Glomerular endothelial cell (primary cell): Measurements from ENCODE around the gene TTLL8. TPM values are rescaled to one million over a fixed set of nuclear protein-coding genes. Genes with fewer than 3 reads are reported as not detected.

ENCODE experiments used
- DNase-seq: peaks from one replicate; pipeline ENCODE4 v3.0.0-alpha.2; 2011; ENCODE audit warnings: low read depth, low spot score; ENCODE audit errors: extremely low read depth
- total RNA-seq: library from RNA; depleted of rRNA; stranded (reverse); fragments of >200 nt; gene quantifications from 2 replicates; pipeline ENCODE4 v1.2.3, GENCODE V29; 2015

TTLL8 gene
- total RNA-seq, 1 donor from 2014 or later, result not detected

DNA sequence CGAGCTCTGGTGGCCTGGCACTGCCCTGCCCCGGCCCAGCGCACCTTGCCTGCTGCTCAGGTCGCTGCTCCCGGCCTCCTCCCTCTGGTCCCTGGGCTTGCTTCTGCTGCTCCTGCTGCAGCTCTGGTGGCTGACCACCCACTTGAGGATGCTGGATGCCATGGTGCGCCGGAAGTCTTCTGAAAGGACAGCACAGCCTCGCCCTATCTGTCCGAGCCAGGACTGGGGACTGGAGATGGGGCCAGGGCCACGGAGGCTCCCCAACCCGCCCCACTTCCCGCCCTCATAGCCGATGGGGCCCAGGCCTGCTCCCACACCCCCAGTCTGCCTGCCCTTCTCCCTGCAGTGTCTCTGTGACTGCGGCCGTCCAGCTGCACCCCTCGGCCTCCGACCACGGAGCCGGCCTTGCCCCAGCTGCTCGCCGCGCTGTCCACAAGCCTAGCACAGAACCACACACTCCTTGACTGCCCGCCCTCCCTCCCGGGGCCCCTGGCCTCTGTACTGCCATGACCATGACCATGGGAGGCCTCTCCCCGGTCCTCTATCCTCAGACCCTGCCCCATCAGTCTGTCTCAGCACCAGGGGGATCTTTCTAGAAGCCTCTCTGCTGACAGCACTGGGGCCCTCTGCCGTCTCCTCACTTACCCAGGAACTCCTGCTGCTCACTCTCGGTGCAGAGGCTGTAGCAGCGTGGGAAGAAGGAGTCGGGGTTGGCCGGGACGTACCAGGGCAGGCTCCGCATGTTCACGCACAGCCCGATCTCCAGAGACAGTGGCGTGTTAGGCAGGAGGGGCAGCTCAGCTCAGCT lies 12.7 kb downstream of the TTLL8 start:
- DNase-seq, result no peak

DNA sequence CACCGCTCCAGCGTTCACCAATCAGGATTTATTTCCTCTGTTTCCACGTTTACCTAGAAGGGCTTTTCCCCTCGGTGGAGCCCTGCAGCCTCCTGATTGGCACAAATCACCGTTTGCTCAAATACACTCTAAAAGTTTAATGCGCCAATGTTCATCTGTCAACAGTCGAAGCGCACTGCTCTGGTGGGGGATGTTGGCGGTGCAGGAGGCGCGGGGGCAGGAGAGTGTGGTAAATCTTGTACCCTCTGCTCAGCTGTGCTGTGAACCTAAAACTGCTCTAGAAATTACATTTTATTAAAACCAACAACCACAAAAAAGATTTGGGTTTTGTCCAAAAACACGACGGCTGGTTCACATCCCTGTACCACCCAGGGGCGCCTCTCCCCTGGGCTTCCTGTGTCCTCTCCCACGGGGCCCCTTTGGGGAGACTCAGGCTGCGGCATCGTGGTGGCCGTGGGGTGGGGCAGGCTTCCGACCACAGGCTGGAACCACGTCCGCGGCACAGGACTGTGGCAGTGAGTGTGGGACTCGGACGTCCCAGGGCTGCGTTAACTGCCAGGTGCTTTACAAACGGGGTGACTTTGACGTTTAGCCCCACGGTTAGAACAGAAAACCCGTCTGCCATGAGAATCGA lies 13.5 kb downstream of the TTLL8 start:
- DNase-seq, result no peak

DNA sequence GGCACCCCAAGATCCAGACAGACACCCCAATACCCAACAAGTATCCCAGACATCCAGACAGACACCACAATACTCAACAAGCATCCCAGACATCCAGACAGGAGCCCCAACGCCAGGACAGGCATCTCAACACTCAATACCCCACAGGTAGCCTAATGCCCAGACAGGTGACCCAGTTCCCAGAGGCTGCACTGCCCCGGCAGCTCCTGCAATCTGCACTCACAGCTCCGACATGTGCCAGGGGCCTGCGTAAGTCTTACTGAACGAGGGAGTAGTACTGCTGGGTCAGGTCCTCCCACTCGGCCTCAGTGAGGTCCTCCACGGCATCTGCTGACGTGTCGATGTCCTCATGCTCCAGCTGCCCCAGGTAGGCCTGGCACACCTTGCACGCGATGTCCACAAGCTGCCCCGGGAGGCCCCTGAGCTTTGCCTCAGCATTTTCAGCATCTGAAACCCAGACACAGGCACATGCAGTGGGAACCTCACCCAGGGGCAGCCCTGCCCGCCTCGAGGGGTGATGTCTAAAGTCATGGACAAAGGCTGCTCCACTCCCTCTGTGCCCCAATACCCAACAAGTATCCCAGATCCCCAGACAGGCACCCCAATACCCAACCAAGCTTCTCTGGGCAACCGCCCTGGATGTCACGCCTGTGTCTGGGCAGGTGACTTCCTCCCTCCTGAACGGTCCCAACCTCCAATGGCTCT lies 16.6 kb downstream of the TTLL8 start:
- DNase-seq, result no peak

DNA sequence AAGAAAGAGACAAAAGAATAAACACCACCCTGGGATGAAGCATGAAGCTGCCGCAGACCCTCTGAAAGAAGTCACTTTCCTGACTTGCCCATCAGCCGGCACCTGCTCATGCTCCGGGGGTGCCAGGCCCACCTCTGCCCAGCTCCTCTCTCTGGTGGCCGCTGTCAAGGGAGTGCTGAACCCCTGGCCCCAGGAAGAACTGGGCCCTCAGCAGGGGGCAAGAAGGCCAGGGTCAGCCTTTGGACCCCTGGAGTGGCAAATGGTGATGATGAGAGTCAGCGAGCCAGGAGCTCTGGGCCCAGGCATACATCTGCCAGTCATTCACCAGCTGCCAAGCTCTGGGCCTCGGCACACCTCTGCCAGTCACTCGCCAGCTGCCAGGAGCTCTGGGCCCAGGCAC lies 17.4 kb downstream of the TTLL8 start:
- no peak for DNase-seq

DNA sequence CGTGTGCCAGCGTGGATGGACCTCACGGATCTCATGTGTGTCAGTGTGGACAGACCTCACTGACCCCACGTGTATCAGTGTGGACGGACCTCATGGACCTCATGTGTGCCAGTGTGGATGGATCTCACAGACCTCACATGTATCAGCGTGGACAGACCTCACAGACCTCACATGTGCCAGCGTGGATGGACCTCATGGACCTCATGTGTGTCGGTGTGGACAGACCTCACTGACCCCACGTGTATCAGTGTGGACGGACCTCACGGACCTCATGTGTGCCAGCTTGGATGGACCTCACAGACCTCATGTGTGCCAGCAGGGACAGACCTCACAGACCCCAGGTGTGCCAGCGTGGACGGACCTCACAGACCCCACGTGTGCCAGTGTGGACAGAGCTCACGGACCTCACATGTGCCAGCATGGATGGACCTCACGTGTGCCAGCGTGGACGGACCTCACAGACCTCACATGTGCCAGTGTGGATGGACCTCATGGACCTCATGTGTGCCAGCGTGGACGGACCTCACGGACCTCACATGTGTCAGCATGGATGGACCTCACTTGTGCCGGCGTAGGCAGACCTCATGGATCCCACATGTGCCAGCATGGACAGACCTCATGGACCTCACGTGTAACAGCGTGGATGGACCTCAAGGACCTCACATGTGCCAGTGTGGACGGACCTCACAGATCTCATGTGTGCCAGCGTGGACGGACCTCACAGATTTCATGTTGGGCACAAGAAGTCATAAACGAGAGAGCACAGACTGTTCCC lies 18.2 kb downstream of the TTLL8 start:
- DNase-seq, result no peak

DNA sequence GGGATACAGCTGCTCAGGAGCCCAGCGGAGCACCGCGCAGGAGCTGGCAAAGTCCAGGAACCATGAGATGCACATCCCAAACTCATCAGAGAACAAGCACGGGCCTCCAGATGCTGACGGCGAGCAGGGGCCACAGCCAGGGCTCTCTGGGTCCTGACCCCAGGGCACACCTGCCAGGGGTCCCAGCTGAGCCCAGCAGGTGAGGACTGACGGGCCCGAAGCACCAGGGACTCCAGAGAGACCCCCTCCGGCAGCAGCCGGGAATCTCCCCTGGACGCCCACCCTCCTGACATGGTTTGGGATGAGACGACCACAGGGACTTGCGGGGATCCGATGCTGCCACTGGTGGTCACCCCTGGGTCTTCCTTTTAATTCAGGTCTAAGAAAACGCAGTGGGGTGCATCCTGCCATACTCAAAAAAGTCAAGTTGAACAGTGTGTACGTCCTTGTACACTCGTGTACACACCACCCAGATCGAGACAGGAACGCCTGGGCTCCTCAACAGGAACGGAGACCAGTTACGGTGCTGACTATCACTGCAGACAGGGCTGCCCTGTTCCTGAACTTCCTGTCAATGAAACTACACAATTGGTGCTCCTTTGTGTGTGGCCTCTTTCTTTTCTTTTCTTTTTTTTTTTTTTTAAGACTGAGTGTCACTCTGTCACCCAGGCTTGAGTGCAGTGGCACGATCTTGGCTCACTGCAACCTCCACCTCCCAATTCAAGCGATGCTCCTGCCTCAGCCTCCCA lies 21.9 kb downstream of the TTLL8 start:
- no peak for DNase-seq

DNA sequence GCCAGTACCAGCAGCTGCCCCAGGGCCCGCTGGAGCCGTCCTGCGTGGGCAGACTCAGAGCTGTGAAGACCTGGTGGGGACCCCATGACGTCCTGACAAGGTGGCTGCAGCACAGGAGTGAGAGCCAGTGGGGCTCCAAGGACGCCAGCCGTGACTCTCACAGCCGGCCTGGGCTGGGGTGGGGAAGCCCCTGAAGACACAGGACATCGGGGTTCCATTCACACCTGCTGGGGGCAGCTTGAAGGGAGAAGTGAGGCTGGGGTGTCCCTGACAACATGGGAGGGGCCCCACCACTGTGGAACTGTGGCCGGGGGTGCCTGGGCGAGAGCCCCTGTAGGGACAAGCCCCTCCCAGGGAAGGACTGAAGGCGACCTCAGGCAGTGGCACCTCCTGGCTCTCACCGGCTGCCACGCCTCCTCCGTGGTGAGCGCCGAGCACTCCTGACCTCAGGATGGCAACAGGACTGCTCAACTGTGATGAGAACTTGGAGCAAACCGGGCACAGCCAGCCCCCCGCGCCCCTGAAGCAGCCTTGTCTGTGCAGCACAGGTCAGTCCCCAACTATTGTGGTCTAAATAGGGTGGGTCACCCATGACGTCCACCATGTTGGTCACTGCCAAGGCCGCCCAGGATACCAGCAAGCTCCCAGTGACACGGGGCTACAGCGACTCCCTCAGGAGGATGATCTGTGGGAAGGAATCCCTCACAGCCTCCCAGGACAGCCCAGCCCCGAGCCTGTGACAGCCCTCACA lies 22.8 kb downstream of the TTLL8 start:
- no peak for DNase-seq

DNA sequence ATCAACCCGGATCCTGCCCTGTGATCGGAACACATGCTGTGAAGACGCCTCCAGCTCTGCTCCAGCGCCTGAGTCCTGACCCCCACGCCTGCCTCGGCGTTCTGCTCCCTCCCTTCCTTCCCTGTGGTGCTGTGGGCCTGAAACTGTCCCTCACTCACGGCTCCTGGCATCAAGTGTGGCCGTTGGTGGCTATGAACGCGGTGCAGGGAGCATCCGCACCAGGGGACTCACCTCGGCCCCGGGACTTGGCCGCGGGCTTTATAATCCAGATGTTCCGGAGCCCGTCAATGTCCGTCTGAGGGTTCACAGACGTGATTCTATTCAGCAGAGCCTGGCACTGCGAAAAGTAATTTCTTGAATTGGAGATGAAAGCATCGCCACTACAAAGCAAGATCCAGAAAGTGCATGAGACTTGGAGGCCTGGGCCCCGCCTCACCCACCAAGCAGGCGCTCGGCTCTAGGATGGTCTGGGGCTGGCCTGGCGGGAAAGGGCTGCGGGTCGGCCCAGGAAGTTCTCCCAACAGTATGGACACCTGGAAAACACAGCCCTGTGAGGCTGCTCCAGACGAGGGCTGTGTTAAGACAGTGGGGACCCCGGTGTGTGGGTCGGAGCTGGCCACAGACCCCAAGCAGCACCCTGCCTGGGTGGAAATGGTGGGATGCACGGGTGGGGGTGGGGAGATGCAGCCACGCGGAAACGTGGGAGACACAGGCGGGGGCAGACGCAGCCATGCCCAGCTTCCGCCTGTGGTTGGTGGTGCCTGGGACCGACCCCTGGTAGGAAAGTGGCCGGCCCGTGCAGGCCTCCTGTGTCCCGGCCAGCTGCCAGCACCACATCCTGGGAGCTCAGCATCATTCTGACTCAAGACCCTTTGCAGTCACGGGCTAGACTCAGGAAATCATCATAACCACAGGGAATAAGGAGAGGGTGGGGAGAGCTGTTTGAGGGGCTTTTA lies 23.7 kb downstream of the TTLL8 start:
- no peak for DNase-seq

DNA sequence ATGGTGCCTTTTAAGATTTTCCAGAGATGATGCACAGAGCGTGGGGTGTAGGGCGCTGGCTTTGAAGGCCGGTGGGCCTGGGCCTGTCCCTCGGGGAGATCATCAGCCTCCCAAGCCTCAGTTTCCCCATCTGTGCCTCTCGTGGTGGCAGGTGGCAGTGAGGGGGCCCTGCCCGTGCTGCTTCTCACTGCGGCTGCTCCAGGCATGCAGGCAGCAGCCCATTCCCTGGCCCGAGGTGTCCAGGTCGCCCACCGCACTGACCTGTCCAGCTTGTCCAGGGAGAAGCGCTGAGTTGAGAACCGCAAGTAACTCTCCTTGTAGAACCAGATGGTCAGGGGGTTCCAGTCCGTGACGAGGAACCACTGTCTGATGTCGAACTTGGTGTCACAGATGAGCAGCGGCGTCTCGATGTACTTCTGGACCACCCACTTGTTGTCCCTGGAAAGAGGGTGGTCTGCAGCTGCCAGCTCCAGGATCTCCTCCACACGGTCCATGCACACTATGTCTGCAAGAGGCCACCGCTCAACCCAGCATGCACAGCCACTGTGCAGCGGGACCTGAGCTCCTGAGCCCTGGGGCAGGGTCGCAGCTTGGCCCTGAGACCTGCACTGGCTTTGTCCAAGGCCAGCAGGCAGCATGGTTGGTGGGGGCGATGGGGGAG lies 25.0 kb downstream of the TTLL8 start:
- DNase-seq, result no peak

DNA sequence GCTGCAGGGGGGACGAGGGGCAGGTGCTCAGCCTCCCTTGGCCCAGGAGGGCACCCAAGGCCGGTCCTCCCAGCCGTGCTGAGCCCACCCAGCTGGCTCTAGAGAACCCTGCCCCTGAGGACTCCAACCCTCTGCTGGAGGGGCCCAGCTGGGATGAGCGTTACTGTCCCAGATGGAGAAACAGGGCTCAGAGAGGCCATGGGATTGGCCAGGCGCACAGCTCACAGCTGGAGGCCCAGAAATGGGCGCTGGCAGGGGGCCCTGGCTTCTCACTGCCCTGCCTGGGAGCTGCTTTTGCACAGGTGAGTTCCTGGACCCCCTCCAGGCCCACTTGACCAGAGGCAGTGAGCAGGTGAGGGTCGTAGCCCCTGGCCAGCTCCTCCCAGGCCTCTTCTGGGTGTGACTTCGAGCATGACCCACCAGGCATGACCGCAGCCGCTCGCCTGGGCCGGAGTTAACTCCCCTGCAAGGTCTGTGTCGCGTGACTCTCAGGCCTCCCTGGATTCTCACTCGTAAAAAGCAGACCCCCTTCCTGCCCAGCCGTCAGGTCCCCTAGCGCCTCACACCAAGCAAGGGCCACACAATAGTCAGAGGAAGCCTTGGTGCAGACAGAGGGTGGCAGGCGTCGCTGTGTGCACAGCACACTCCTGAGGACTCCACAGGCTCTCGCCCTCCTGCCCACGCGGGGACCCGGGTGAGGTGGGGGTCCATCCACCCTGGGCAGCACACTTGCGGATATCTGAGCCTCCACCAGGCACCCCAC lies 25.8 kb downstream of the TTLL8 start:
- DNase-seq, result no peak

DNA sequence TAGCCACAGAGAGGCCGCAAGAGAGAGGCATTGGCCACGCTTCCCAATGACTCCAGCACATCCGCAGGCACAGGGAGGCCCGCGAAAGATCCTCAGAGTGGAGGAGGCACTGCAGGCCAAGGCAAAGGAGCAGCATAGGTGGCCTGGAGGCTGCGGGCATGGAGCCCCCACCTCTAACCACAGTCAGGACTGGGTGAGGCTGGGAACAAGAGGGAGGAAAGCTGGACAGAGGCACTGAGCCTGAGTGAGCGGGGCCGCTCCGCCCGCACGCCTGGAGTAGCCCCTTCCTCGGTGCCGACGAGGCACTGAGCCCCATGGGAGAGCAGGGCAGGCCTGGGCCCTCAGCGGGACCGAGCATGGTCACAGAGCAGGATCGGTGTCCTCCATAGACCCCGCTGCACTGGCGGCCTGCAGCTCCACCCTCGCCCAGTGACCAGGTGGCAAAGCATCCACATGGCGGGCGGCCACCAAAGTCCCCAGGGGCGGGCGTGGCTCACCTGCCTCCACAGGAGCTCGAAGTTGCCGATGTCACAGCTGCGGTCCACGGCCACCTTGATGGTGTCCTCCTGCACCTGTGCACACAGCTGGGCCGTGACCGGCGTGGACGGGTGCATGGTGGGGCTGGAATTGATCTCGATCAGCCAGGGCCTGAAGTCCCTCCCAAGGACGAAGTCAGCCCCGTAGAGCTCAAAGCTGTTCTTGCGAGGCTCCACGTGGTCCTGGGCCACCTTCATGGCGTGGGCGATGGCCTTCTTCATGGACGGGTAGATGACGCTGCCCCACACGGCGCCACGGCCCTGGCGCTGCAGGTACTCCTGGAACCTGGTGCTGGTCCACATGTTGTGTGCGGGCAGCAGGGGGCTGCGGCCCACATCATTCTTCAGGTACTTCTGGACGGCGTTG lies 26.7 kb downstream of the TTLL8 start:
- no peak for DNase-seq

DNA sequence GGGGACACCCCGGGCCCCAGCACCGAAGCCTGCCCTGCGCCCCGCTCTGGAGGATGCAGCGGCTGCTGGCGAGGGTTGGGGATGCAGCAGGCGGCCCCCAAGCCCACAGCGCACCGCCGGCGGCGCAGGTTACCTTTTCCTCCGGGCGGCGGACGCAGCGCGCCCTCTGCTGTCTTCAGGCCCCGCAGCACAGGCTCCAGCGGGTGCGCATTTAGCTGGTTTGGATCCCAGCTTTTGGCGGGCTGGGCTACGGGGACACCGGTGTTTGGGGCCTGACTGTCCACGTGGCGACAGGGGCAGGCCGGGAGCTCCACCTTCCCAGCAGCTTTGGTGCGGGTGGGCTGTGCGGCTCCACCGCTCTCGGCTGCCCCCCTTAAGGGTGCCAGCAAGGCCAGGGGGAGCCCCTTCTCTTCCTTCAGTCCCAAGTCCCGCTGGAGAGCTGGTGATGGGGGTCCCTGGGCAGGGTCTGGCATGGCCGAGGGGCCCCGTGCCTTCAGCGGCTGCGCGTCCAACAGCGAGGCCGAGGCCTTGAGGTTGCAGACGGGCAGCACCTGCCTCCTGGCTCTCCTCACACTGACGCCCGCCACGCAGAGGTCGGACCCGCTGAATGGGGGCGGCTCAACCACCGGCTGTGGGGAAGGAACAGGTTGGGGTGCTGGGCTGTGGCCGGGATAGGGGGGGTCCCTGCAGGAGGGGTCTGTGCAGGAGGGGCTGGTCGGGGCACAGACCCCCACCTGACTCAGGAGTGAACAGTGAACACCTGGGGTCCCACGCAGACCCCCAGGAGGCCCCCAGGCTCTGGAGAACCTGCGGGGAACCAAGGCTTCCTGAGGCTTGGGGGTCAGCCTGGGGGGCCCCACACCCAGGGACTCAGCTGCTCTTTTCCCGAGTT lies 27.6 kb downstream of the TTLL8 start:
- no peak for DNase-seq

DNA sequence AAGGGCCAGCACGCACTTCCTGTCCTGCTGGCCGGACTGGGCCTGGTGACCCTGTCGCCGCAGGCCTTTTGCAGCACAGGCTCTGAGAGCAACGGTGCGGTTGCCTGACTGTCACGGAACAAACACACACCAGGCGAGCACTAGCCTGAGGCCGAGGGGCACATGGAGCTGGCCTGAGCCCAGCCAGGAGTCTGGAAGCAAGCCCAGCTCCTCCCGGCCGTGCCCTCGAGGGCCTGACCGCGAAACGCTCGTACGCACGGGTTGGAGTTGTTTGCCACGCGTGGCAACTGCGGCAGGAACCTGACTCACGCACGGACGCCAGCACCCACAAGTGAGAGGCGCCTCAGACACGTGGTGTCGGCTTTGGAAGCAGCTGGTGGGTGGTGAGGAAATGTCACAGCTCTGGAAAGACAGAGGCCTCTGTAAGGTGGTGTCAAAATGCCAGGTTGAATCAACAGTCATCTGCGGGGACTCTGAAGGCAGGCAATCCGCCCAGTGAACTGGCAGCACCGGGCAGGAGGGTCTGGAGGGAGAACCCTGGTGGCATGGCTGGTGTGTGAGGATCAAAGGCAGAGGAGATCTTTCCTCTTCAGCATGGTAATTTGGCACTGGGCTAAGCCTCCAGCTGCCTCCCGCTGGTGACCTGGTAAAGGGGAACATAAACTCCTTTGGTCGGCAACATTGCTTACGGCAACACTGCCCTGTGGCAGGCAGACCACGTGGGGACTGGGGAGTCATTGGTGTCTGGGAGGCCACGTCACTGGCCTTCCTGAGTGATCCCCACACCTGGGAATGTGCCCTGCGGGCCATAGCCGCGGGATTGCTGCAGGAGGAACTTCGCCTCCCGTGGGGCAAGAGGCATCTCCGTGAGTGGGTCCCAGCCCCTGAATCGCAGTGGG lies 30.2 kb downstream of the TTLL8 start:
- DNase-seq, result no peak

DNA sequence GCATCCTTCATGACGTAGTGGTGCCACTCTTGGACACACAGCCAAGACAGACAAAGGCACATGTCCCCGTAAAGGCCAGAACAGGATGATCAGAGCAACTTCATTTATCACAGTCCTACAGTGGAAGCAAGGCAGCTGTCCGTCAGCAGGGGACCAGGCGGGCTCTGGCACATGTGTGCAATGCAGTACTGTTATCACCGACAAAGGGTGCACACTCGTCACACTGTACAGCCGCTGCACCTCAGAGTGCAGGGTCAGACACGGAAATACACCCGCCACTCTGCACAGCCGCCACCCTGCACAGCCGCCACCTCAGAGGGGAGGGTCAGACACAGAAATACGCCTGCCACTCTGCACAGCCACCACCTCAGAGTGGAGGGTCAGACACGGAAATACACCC lies 32.1 kb downstream of the TTLL8 start:
- no peak for DNase-seq
